HEK293 (cell line): ENCODE measurements around the gene LDLRAP1.
A peak's percentile ranks its signal among the peaks of the same experiment; 100 is the strongest.

ENCODE experiments used
- CTCF ChIA-PET: fragments of 350-600 bp; formaldehyde crosslinking; extraction: SDS; loops from one replicate; lab custom pipeline; 2021; ENCODE audit warnings: antibody characterized with exemption; lab: Yijun Ruan, JAX
- POLR2A ChIA-PET: fragments of 300-600 bp; formaldehyde crosslinking; extraction: SDS; loops from one replicate; lab custom pipeline; 2020; ENCODE audit warnings: antibody characterized with exemption, inconsistent platforms; lab: Yijun Ruan, JAX
- H3K27ac ChIP-seq: fragments of 200-500 bp; sonication (Bioruptor generic); 2 replicates; pipeline ENCODE4 v1.5.1; 2014; ENCODE audit warnings: low read depth, low read length, control low read depth, inconsistent platforms; ENCODE audit errors: extremely low read depth
- H3K36me3 ChIP-seq, 2 experiments: fragments of 200-500 bp in 1 of 2; sonication (Bioruptor generic) in 1 of 2; 1 replicate in 1 of 2; 2 replicates in 1 of 2; pipeline ENCODE4 v1.5.1; 2014 to 2017; ENCODE audit warnings: inconsistent platforms in 2 of 2, low read length in 2 of 2; ENCODE audit not compliant: control insufficient read depth in 2 of 2, insufficient read depth in 1 of 2
- H3K4me1 ChIP-seq: fragments of 200-500 bp; sonication (Bioruptor generic); 2 replicates; pipeline ENCODE4 v1.5.1; 2014; ENCODE audit warnings: mild to moderate bottlenecking, low read length, inconsistent platforms; ENCODE audit not compliant: control insufficient read depth, insufficient read depth
- H3K4me3 ChIP-seq: 2 replicates; pipeline ENCODE4 v1.5.1; 2011; ENCODE audit warnings: low read depth, mild to moderate bottlenecking, control low read depth, low read length, moderate library complexity
- H3K9me3 ChIP-seq: fragments of 200-500 bp; sonication (Bioruptor generic); 2 replicates; pipeline ENCODE4 v1.5.1; 2014; ENCODE audit warnings: low read depth, low read length, inconsistent platforms; ENCODE audit not compliant: control insufficient read depth, insufficient read depth
- HOXC10 ChIP-seq: sonication (generic); formaldehyde crosslinking; IDR thresholded peaks from 2 replicates; pipeline ENCODE4 v1.8.1; 2023; ENCODE audit warnings: mild to moderate bottlenecking, missing genetic modification reagents
- KLF1 ChIP-seq: fragments of 450-650 bp; formaldehyde crosslinking; IDR thresholded peaks from 2 replicates; pipeline ENCODE4 v1.5.1; 2016; ENCODE audit warnings: missing biosample characterization, missing genetic modification characterization
- YY2 ChIP-seq: fragments of 450-650 bp; formaldehyde crosslinking; IDR thresholded peaks from 2 replicates; pipeline ENCODE4 v1.5.1; 2016; ENCODE audit warnings: missing biosample characterization, missing genetic modification characterization
- ZEB2 ChIP-seq: fragments of 450-650 bp; formaldehyde crosslinking; IDR thresholded peaks from 2 replicates; pipeline ENCODE4 v1.5.1; 2016; ENCODE audit warnings: missing biosample characterization, missing genetic modification characterization
- ZNF140 ChIP-seq: fragments of 450-650 bp; formaldehyde crosslinking; IDR thresholded peaks from 2 replicates; pipeline ENCODE4 v1.5.1; 2016; ENCODE audit warnings: missing biosample characterization, missing genetic modification characterization
- ZNF146 ChIP-seq: fragments of 450-650 bp; formaldehyde crosslinking; IDR thresholded peaks from 2 replicates; pipeline ENCODE4 v1.5.1; 2016; ENCODE audit warnings: missing biosample characterization, missing genetic modification characterization
- ZNF174 ChIP-seq: fragments of 450-650 bp; formaldehyde crosslinking; IDR thresholded peaks from 2 replicates; pipeline ENCODE4 v1.5.0; 2017; ENCODE audit warnings: missing biosample characterization, mild to moderate bottlenecking, missing genetic modification characterization
- ZNF239 ChIP-seq: fragments of 450-650 bp; formaldehyde crosslinking; IDR thresholded peaks from 2 replicates; pipeline ENCODE4 v1.5.1; 2016; ENCODE audit warnings: missing biosample characterization, missing genetic modification characterization
- ZNF24 ChIP-seq: fragments of 450-650 bp; formaldehyde crosslinking; IDR thresholded peaks from 2 replicates; pipeline ENCODE4 v1.5.1; 2016; ENCODE audit warnings: missing biosample characterization, missing genetic modification characterization
- ZNF416 ChIP-seq: fragments of 450-650 bp; formaldehyde crosslinking; IDR thresholded peaks from 2 replicates; pipeline ENCODE4 v1.5.1; 2016; ENCODE audit warnings: missing biosample characterization, missing genetic modification characterization
- ZNF521 ChIP-seq: fragments of 450-650 bp; formaldehyde crosslinking; IDR thresholded peaks from 2 replicates; pipeline ENCODE4 v1.5.1; 2017; ENCODE audit warnings: missing biosample characterization, mild to moderate bottlenecking, missing genetic modification characterization
- ZNF670 ChIP-seq: fragments of 450-650 bp; formaldehyde crosslinking; IDR thresholded peaks from 2 replicates; pipeline ENCODE4 v1.5.1; 2016; ENCODE audit warnings: missing biosample characterization, missing genetic modification characterization, low read depth
- ZNF707 ChIP-seq: fragments of 450-650 bp; formaldehyde crosslinking; IDR thresholded peaks from 2 replicates; pipeline ENCODE4 v1.5.1; 2016; ENCODE audit warnings: missing biosample characterization, missing genetic modification characterization
- ZNF776 ChIP-seq: fragments of 450-650 bp; formaldehyde crosslinking; IDR thresholded peaks from 2 replicates; pipeline ENCODE4 v1.5.0; 2017; ENCODE audit warnings: missing biosample characterization, missing genetic modification characterization, borderline replicate concordance
- ZNF830 ChIP-seq: fragments of 450-650 bp; IDR thresholded peaks from 2 replicates; pipeline ENCODE4 v1.5.0; 2018; ENCODE audit warnings: missing biosample characterization, missing genetic modification characterization, low read depth, mild to moderate bottlenecking, moderate library complexity
- TF ChIP-seq, protein P1 (sequence below): fragments of 450-650 bp; formaldehyde crosslinking; IDR thresholded peaks from 2 replicates; pipeline ENCODE4 v1.5.1; 2016; ENCODE audit warnings: missing biosample characterization, missing genetic modification characterization
- TF ChIP-seq, protein P2 (sequence below): fragments of 450-650 bp; formaldehyde crosslinking; IDR thresholded peaks from 2 replicates; pipeline ENCODE4 v1.5.1; 2016; ENCODE audit warnings: missing biosample characterization, missing genetic modification characterization
- TF ChIP-seq, protein P3 (sequence below): fragments of 450-650 bp; formaldehyde crosslinking; IDR thresholded peaks from 2 replicates; pipeline ENCODE4 v1.5.1; 2017; ENCODE audit warnings: missing biosample characterization, missing genetic modification characterization

The LDLRAP1 gene

DNA sequence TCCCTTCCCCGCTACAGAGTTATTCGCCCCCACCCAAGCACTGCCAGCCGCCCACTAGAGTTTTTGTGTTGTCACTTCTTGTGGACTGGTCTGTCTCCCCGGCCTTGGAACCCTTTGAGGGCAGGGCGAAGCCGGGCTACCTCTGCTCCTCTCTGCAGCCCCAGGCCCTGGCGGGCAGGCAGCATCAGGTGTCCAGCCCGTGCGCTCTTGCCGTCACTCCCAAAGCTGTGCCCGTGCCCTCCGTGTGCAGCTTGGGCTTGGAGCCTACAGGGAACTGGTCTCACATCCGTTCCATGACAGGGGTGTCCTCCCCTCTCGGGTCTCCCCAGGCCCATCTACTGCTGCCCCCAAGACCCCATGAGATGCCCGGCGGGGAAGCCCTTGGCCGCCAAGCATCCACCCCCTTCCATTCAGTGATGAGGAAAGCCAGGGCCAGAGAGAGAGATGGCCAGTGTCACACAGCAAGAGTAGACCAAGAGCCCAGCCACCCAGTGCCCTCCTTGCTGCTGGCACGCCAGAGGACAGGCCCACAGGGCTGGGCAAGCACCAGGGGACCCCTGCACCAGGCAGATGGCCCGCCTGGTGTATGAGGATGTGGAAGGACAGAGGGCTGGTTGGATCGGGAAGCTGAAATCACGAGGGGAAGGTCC lies 15.3 kb upstream of the LDLRAP1 start:
- ChIA-PET CTCF (interaction anchor here (0.6 to 1.2 kb wide), 4 partner anchors 7 to 471 kb away, joined by 3 to 4 read pairs (median 3); no protein-coding TSS in a partner anchor), POLR2A (no interaction called here)
- no peaks in the 10 kb centered on the region for H3K4me1 ChIP-seq
- H3K4me3 ChIP-seq: no peak overlapping the region
- H3K36me3 ChIP-seq: no peaks in the 10 kb centered on the region
- TF ChIP-seq, protein P1, sequence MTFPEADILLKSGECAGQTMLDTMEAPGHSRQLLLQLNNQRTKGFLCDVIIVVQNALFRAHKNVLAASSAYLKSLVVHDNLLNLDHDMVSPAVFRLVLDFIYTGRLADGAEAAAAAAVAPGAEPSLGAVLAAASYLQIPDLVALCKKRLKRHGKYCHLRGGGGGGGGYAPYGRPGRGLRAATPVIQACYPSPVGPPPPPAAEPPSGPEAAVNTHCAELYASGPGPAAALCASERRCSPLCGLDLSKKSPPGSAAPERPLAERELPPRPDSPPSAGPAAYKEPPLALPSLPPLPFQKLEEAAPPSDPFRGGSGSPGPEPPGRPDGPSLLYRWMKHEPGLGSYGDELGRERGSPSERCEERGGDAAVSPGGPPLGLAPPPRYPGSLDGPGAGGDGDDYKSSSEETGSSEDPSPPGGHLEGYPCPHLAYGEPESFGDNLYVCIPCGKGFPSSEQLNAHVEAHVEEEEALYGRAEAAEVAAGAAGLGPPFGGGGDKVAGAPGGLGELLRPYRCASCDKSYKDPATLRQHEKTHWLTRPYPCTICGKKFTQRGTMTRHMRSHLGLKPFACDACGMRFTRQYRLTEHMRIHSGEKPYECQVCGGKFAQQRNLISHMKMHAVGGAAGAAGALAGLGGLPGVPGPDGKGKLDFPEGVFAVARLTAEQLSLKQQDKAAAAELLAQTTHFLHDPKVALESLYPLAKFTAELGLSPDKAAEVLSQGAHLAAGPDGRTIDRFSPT (tag by site-specific recombination): no peak
- TF ChIP-seq KLF1 (tag by site-specific recombination): no peak
- TF ChIP-seq ZNF174 (tag by site-specific recombination): no peak
- no peak for TF ChIP-seq ZNF24 (tag by site-specific recombination)
- no peak for TF ChIP-seq ZNF707 (tag by site-specific recombination)
- no peak for TF ChIP-seq HOXC10 (CRISPR knock-in tag)
- TF ChIP-seq ZNF416 (tag by site-specific recombination): no peak
- TF ChIP-seq ZNF670: no peak
- TF ChIP-seq, protein P2, sequence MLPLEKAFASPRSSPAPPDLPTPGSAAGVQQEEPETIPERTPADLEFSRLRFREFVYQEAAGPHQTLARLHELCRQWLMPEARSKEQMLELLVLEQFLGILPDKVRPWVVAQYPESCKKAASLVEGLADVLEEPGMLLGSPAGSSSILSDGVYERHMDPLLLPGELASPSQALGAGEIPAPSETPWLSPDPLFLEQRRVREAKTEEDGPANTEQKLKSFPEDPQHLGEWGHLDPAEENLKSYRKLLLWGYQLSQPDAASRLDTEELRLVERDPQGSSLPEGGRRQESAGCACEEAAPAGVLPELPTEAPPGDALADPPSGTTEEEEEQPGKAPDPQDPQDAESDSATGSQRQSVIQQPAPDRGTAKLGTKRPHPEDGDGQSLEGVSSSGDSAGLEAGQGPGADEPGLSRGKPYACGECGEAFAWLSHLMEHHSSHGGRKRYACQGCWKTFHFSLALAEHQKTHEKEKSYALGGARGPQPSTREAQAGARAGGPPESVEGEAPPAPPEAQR: no peak
- no peak for TF ChIP-seq ZNF830
- TF ChIP-seq ZNF146 (tag by site-specific recombination): no peak
- TF ChIP-seq, protein P3, sequence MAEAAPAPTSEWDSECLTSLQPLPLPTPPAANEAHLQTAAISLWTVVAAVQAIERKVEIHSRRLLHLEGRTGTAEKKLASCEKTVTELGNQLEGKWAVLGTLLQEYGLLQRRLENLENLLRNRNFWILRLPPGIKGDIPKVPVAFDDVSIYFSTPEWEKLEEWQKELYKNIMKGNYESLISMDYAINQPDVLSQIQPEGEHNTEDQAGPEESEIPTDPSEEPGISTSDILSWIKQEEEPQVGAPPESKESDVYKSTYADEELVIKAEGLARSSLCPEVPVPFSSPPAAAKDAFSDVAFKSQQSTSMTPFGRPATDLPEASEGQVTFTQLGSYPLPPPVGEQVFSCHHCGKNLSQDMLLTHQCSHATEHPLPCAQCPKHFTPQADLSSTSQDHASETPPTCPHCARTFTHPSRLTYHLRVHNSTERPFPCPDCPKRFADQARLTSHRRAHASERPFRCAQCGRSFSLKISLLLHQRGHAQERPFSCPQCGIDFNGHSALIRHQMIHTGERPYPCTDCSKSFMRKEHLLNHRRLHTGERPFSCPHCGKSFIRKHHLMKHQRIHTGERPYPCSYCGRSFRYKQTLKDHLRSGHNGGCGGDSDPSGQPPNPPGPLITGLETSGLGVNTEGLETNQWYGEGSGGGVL: no peak
- TF ChIP-seq ZNF239 (tag by site-specific recombination): no peak
- no peak overlapping the region for H3K27ac ChIP-seq
- no peaks in the 10 kb centered on the region for H3K9me3 ChIP-seq

DNA sequence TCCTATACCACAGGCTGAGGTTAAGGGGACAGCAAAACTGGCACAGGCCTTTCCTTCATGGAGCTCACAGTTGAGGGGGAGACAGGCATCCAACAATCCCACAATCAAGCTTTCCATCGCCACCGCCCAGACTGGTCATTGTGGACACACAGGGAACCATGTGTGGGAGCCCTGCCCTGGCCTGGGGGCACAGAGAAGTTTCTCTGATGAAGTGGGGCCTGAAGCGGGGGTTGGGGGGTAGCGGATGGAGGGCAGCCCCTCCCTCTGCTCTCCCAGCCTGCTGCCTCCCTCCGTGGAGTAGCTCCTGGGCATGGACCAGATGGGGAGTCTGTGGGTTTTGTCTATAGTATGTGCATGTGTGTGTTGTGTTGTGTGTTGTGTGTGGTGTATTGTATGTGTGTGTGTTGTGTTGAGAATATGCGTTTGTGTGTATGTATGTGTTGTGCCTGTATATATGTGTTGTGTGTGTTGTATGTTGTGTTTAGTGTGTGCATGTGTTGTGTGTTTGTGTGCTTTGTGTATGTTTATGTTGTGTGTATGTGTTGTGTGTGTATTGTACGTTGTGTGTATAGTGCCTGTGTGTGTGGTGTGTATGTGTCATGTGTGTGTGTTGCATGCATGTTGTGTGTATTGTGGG lies 14.4 kb upstream of the LDLRAP1 start:
- POLR2A ChIA-PET: no interaction called here
- CTCF ChIA-PET: interaction anchor here (0.6 to 1.2 kb wide), 4 partner anchors 8 to 470 kb away, joined by 3 to 4 read pairs (median 3); no protein-coding TSS in a partner anchor
- H3K27ac ChIP-seq: no peak overlapping the region
- no peak for TF ChIP-seq ZEB2 (tag by site-specific recombination)
- TF ChIP-seq YY2 (tag by site-specific recombination): no peak
- TF ChIP-seq ZNF521 (tag by site-specific recombination): peak; percentile 66; the same call in 1 of the 2 replicates
- no peak for TF ChIP-seq ZNF140 (tag by site-specific recombination)
- peak; percentile 41; the same call in 1 of the 2 replicates for TF ChIP-seq ZNF776 (tag by site-specific recombination)
- H3K4me3 ChIP-seq: no peak overlapping the region
- no peaks in the 10 kb centered on the region for H3K9me3 ChIP-seq
- no peaks in the 10 kb centered on the region for H3K4me1 ChIP-seq
- H3K36me3 ChIP-seq: no peaks in the 10 kb centered on the region
